ENCODE measurements around the gene OR4D11. TPM values are rescaled to one million over a fixed set of nuclear protein-coding genes. Genes with fewer than 3 reads are reported as not detected.

Gene OR4D11
- total RNA-seq (2022; extraction: Qiagen RNA extraction; ENCODE audit: low read depth): not detected in 5 replicates

GRCh38 chr11:59503276-59503675, at the start of gene OR4D11:
Gene OR4D11 (plus strand): TSS chr11:59503576. CDS start chr11:59503576, 0 bp downstream.

GRCh38 chr11:59456661-59457060, 46.7 kb upstream of the OR4D11 start, which contains the start of gene OR4D6:
Gene OR4D6 (plus strand): TSS chr11:59456961. CDS start chr11:59456961, 0 bp downstream.

GRCh38 chr11:59473015-59473414, 30.4 kb upstream of the OR4D11 start, which contains the start of gene OR4D10:
Gene OR4D10 (plus strand): TSS chr11:59473315. CDS start chr11:59477430, 4,115 bp downstream.

GRCh38 chr11:59510941-59511589, 7.7 kb downstream of the OR4D11 start, which contains the start of gene OR4D9:
Gene OR4D9 (plus strand): TSS chr11:59511539. CDS start chr11:59514913, 3,374 bp downstream.

Other genes starting within 250 kb of the OR4D11 start
- not detected in 5 replicates for gene OR5AN1, start 144.7 kb upstream of the OR4D11 start, total RNA-seq (2022; extraction: Qiagen RNA extraction; ENCODE audit: low read depth)
- not detected in 5 replicates for gene OR5A2, start 77.2 kb upstream of the OR4D11 start, total RNA-seq (2022; extraction: Qiagen RNA extraction; ENCODE audit: low read depth)
- not detected in 5 replicates for gene OR5A1, start 67.1 kb upstream of the OR4D11 start, total RNA-seq (2022; extraction: Qiagen RNA extraction; ENCODE audit: low read depth)
- gene OR4D6, start 46.6 kb upstream of the OR4D11 start, total RNA-seq (2022; extraction: Qiagen RNA extraction; ENCODE audit: low read depth): not detected in 5 replicates
- not detected in 5 replicates for gene OR4D10, start 30.3 kb upstream of the OR4D11 start, total RNA-seq (2022; extraction: Qiagen RNA extraction; ENCODE audit: low read depth)
- not detected in 5 replicates for gene OR4D9, start 8.0 kb downstream of the OR4D11 start, total RNA-seq (2022; extraction: Qiagen RNA extraction; ENCODE audit: low read depth)
- 27.5 to 29.8 TPM (median 28.9 TPM) in 5 replicates for gene OSBP, start 112.2 kb downstream of the OR4D11 start, total RNA-seq (2022; extraction: Qiagen RNA extraction; ENCODE audit: low read depth)
- 41.9 to 50.6 TPM (median 48.1 TPM) in 5 replicates for gene PATL1, start 165.5 kb downstream of the OR4D11 start, total RNA-seq (2022; extraction: Qiagen RNA extraction; ENCODE audit: low read depth)
- gene OR10V1, start 210.3 kb downstream of the OR4D11 start, total RNA-seq (2022; extraction: Qiagen RNA extraction; ENCODE audit: low read depth): not detected in 5 replicates